ENCODE data around the gene SV2C. TPM values are rescaled to one million over a fixed set of nuclear protein-coding genes. Genes with fewer than 3 reads are reported as not detected.

Gene SV2C
- total RNA-seq, 1 donor from 2014 or later, result 0.48 TPM

DNA sequence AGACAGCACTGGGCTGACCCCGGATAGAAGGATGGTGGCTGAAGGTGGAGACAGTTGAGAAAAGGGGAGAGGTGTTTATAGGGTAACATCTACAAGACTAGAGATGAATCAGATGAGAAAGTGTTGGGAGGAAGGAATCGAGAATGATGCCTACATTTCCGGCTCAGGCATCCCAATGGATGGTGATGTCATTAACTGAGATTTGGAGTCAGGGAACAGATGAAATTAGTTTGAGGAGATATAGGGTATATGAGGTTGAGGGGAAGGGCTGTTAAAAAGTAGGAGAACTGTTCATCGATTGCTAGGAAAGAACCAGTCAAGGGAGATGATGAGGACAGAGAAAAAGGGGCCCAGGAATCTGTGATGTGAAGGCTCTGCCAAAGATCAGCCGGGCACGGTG is 295.2 kb downstream of the SV2C start:
- H3K4me3 Mint-ChIP-seq (ENCODE audit: low read depth), result no peak overlapping the region

DNA sequence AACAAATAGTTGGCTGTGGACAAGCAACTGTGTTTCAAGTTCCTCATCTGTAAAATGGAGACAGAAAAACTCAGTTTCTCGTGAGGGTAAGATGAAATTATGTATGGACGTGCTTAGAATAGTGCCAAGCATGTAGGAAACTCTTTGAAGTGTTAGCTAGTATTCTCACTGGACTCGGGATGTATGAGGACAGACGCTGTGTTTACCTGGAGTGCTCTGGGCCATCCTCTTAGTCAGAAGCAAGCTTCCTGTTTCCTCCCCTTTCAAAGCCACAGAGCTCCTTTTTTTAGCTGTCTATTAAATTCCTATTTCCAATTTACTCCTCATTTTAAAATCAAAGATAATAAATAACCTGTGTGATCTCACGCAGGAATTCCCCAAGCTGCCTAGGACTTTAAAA is 296.1 kb downstream of the SV2C start:
- Mint-ChIP-seq H3K27me3 (no peaks in the 10 kb centered on the region), H3K27ac (no peak overlapping the region), H3K36me3 (ENCODE audit: insufficient read depth) (no peaks in the 10 kb centered on the region), H3K9me3 (ENCODE audit: low read depth) (no peaks in the 10 kb centered on the region), H3K4me1 (ENCODE audit: low read depth) (peaks cover 14% of the 10 kb centered on the region), H3K4me3 (ENCODE audit: low read depth) (no peak overlapping the region)
- no peak for DNase-seq (ENCODE audit: low spot score, unreplicated experiment)
- TF ChIP-seq, protein P1, sequence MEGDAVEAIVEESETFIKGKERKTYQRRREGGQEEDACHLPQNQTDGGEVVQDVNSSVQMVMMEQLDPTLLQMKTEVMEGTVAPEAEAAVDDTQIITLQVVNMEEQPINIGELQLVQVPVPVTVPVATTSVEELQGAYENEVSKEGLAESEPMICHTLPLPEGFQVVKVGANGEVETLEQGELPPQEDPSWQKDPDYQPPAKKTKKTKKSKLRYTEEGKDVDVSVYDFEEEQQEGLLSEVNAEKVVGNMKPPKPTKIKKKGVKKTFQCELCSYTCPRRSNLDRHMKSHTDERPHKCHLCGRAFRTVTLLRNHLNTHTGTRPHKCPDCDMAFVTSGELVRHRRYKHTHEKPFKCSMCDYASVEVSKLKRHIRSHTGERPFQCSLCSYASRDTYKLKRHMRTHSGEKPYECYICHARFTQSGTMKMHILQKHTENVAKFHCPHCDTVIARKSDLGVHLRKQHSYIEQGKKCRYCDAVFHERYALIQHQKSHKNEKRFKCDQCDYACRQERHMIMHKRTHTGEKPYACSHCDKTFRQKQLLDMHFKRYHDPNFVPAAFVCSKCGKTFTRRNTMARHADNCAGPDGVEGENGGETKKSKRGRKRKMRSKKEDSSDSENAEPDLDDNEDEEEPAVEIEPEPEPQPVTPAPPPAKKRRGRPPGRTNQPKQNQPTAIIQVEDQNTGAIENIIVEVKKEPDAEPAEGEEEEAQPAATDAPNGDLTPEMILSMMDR (IDR thresholded peaks at IDR 0.05; ENCODE audit: unreplicated experiment), result no peak

More for the DNA sequence above, 295.2 kb downstream of the SV2C start:
- TF ChIP-seq, protein P1 (IDR thresholded peaks at IDR 0.05; ENCODE audit: unreplicated experiment), result no peak
- H3K27ac Mint-ChIP-seq, result no peak overlapping the region
- no peak for DNase-seq (ENCODE audit: low spot score, unreplicated experiment)
- no peaks in the 10 kb centered on the region for H3K27me3 Mint-ChIP-seq
- H3K9me3 Mint-ChIP-seq (ENCODE audit: low read depth), result no peaks in the 10 kb centered on the region
- peaks cover 9% of the 10 kb centered on the region for H3K4me1 Mint-ChIP-seq (ENCODE audit: low read depth)
- no peaks in the 10 kb centered on the region for H3K36me3 Mint-ChIP-seq (ENCODE audit: insufficient read depth)

DNA sequence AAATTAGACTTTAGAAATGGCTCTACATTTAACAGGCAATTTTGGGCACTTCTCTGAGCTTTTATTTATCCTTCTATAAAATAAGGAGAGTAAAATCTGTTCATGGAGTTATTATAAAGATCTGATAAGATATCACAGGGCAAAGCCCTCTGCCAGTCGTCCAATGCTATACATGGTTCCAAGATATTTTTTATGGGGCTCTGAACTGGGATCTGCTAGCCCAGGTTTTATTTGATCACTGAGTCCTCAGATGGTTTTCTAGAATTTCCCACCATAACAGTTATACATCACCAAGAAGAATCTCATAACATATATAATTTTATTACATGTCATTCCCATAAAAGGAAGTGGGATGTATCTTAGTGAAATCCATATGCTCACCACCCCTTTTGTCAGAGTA is 296.7 kb downstream of the SV2C start:
- TF ChIP-seq, protein P1 (IDR thresholded peaks at IDR 0.05; ENCODE audit: unreplicated experiment), result no peak
- no peak overlapping the region for H3K27ac Mint-ChIP-seq
- DNase-seq (ENCODE audit: low spot score, unreplicated experiment), result no peak
- H3K27me3 Mint-ChIP-seq, result no peaks in the 10 kb centered on the region
- no peak overlapping the region for H3K4me3 Mint-ChIP-seq (ENCODE audit: low read depth)
- no peaks in the 10 kb centered on the region for H3K9me3 Mint-ChIP-seq (ENCODE audit: low read depth)
- no peaks in the 10 kb centered on the region for H3K36me3 Mint-ChIP-seq (ENCODE audit: insufficient read depth)
- H3K4me1 Mint-ChIP-seq (ENCODE audit: low read depth), result peaks cover 15% of the 10 kb centered on the region

DNA sequence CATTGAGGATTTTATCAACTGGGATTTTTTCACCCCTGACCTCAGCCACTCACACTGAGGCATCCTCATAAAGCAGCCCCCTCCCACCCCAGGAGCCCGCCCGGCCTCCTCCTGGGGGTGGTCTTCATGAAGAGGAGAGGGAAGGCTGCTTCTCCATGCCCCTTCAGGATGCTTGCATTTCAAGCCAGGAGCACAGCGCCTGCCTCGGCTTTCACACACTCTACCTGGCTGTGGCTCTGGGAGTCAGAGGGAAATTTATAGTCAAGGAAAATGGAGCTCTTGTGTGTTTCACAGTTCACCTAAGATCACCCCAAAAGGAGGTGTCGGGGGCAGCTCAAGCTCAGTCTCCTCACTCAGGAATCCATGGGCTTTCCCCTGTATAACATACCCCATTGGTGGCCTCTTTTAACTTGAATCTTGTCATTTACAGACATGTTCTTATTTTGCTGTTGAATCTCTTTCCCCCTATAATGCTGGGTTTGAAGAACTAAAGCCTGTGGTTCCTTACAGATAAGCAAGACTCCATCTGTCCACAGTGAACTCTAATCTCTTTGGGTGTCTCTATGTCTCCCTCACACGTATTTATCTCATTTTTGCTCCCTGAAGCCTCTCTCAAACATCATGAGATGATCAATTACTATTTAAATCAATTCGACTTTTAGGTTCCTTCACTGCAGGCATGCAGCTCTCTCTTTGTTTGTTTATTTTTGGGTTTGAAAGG is 297.3 kb downstream of the SV2C start:
- H3K27me3 Mint-ChIP-seq, result no peaks in the 10 kb centered on the region
- no peak overlapping the region for H3K4me3 Mint-ChIP-seq (ENCODE audit: low read depth)
- H3K36me3 Mint-ChIP-seq (ENCODE audit: insufficient read depth), result no peaks in the 10 kb centered on the region

DNA sequence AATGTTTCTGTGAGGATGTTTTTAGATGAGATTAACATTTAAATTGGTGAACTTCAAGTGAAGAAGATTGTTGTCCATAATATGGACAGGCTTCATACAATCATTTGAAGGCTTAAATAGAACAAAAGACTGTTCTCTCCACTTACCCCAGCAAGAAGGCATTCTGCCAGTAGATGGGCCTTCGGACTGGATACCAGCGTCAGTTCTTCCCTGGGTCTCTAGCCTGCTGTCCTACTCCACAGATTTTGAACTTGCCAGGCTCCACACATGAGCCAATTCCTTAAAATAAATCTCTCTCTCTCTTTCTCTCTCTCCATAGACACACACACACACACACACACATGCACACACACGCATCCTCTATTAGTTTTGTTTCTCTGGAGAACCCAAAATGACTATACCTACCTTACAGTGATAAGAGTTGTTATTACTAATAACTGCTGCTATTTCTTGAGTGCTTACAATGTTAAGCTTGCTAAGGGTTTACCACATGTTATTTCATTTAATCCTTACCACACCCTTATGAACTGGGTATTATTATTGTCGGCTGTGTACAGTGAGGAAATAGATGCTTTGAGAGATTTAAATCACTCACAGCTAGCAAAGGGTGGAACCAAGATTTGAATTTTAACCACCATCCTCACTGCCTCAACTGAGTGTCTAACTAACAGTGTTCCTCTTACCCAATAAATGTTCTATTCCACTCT is 300.1 kb downstream of the SV2C start:
- peaks cover 24% of the 10 kb centered on the region for H3K4me1 Mint-ChIP-seq (ENCODE audit: low read depth)
- DNase-seq (ENCODE audit: low spot score, unreplicated experiment), result no peak

More for the DNA sequence above, 297.3 kb downstream of the SV2C start:
- DNase-seq (ENCODE audit: low spot score, unreplicated experiment), result no peak
- peaks cover 17% of the 10 kb centered on the region for H3K4me1 Mint-ChIP-seq (ENCODE audit: low read depth)
- no peaks in the 10 kb centered on the region for H3K9me3 Mint-ChIP-seq (ENCODE audit: low read depth)
- no peak overlapping the region for H3K27ac Mint-ChIP-seq
- TF ChIP-seq, protein P1 (IDR thresholded peaks at IDR 0.05; ENCODE audit: unreplicated experiment), result no peak

More for the DNA sequence above, 300.1 kb downstream of the SV2C start:
- H3K9me3 Mint-ChIP-seq (ENCODE audit: low read depth), result no peaks in the 10 kb centered on the region
- H3K27ac Mint-ChIP-seq, result no peak overlapping the region
- no peaks in the 10 kb centered on the region for H3K27me3 Mint-ChIP-seq
- H3K36me3 Mint-ChIP-seq (ENCODE audit: insufficient read depth), result no peaks in the 10 kb centered on the region
- TF ChIP-seq, protein P1 (IDR thresholded peaks at IDR 0.05; ENCODE audit: unreplicated experiment), result no peak
- H3K4me3 Mint-ChIP-seq (ENCODE audit: low read depth), result no peak overlapping the region

Measured in progenitor cell of endocrine pancreas (in vitro differentiated cells).